BE2C (cell line): ENCODE measurements around the gene KCNT1.

ENCODE experiments used
- DNase-seq: peaks from one replicate; pipeline ENCODE4 v3.0.0-alpha.2; 2020
- H3K27me3 ChIP-seq: fragments of 250-450 bp; sonication (Bioruptor Pico); 2 replicates; pipeline ENCODE4 v1.5.1; 2020; ENCODE audit warnings: mild to moderate bottlenecking
- H3K36me3 ChIP-seq: fragments of 250-450 bp; sonication (Bioruptor Pico); 2 replicates; pipeline ENCODE4 v1.5.1; 2020; ENCODE audit warnings: mild to moderate bottlenecking
- H3K4me1 ChIP-seq: fragments of 250-450 bp; sonication (Bioruptor Pico); 2 replicates; pipeline ENCODE4 v1.5.1; 2020
- H3K4me3 ChIP-seq: 2 replicates; pipeline ENCODE4 v1.5.1; 2011; ENCODE audit warnings: low read depth, low read length
- H3K9me3 ChIP-seq: fragments of 250-450 bp; sonication (Bioruptor Pico); 2 replicates; pipeline ENCODE4 v1.5.1; 2020
- CTCF ChIP-seq: IDR thresholded peaks from 2 replicates; pipeline ENCODE4 v1.5.1; 2012; ENCODE audit warnings: mild to moderate bottlenecking, low read depth, low read length

The KCNT1 gene

GRCh38 chr9:135783540-135784245 lies 81.7 kb downstream of the KCNT1 start:
- Histone ChIP-seq H3K4me3 (no peak overlapping the region), H3K4me1 (no peaks in the 10 kb centered on the region), H3K27me3 (no peaks in the 10 kb centered on the region), H3K9me3 (no peaks in the 10 kb centered on the region), H3K36me3 (peaks cover 74% of the 10 kb centered on the region)
- no peak for TF ChIP-seq CTCF
- DNase-seq = no peak

GRCh38 chr9:135785013-135785575 lies 83.1 kb downstream of the KCNT1 start:
- Histone ChIP-seq H3K9me3 (no peaks in the 10 kb centered on the region), H3K4me1 (no peaks in the 10 kb centered on the region), H3K4me3 (no peak overlapping the region), H3K36me3 (peaks cover 64% of the 10 kb centered on the region), H3K27me3 (no peaks in the 10 kb centered on the region)
- no peak for TF ChIP-seq CTCF
- no peak for DNase-seq

GRCh38 chr9:135786146-135786690 lies 84.2 kb downstream of the KCNT1 start:
- Histone ChIP-seq H3K9me3 (no peaks in the 10 kb centered on the region), H3K27me3 (no peaks in the 10 kb centered on the region), H3K4me3 (no peak overlapping the region), H3K36me3 (peaks cover 53% of the 10 kb centered on the region), H3K4me1 (no peaks in the 10 kb centered on the region)
- no peak for DNase-seq
- TF ChIP-seq CTCF = no peak

- no peak for TF ChIP-seq CTCF
- peaks cover 48% of the 10 kb centered on the region for H3K36me3 ChIP-seq
- DNase-seq = no peak
- H3K4me3 ChIP-seq = no peak overlapping the region
- no peaks in the 10 kb centered on the region; the same call in none of the 2 replicates for H3K4me1 ChIP-seq
- no peaks in the 10 kb centered on the region for H3K9me3 ChIP-seq
- no peaks in the 10 kb centered on the region for H3K27me3 ChIP-seq
Observed at GRCh38 chr9:135787317-135787716, 85.3 kb downstream of the KCNT1 start.

GRCh38 chr9:135787776-135788575 lies 86.0 kb downstream of the KCNT1 start:
- H3K9me3 ChIP-seq = no peaks in the 10 kb centered on the region
- no peaks in the 10 kb centered on the region for H3K27me3 ChIP-seq
- H3K4me3 ChIP-seq = no peak overlapping the region
- no peak for DNase-seq
- TF ChIP-seq CTCF = no peak
- peaks cover 42% of the 10 kb centered on the region for H3K36me3 ChIP-seq
- no peaks in the 10 kb centered on the region; the same call in none of the 2 replicates for H3K4me1 ChIP-seq
